Measurements from ENCODE around the gene BTBD9. TPM values are rescaled to one million over a fixed set of nuclear protein-coding genes. Genes with fewer than 3 reads are reported as not detected.

BTBD9 gene
- total and polyA plus RNA-seq, 2 donors (not counting 3 experiments of a cell fraction or from before 2014, with no cell fraction given) = 4.9 to 15.0 TPM

DNA sequence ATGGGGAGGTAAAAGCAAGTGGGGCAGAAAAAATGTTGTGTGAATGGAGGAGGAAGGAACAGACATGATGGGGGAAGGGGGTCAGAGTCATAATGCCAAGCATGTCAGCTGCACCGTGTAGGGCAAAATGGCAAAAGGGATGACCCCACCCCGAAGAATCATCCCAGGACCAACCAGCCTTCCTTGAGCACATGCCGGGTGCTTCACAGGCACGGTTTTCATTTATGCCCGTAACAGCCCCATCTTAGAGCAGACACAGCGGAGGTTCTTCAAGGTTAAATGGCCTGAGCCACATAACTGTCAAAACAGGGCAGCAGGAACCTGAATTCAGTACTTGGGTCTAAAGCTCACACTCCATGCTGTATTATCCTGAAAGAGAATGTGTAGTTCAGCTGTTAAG is 498.0 kb downstream of the BTBD9 start:
- DNase-seq (ENCODE audit: low read depth, low spot score) = no peak
- FAIRE-seq = no peak
- H3K9me1 ChIP-seq (replicated peaks; ENCODE audit: control insufficient read depth, extremely low read depth, insufficient read depth, low read length) = no peaks in the 10 kb centered on the region
- dilution Hi-C loops (cut with MboI; ENCODE audit: extremely low pct_ligation_motif_present, low sequenced_read_pairs) (no loop called here), intact Hi-C loops (cut with micrococcal nuclease) (no loop called here)
- H3K79me2 ChIP-seq (ENCODE audit: control insufficient read depth, insufficient read depth, low read length) = peaks cover 4% of the 10 kb centered on the region
- H2AFZ ChIP-seq (ENCODE audit: low read depth, low read length) = no peak overlapping the region
- BruUV-seq (replicated peaks) = no TSS peak
- no peaks in the 10 kb centered on the region for H3K4me1 ChIP-seq (ENCODE audit: control insufficient read depth, extremely low read depth, insufficient read depth, low read length)
- H3K4me2 ChIP-seq (ENCODE audit: insufficient read depth, low read length) = no peak overlapping the region
- H4K20me1 ChIP-seq (replicated peaks; ENCODE audit: control insufficient read depth, extremely low read depth, insufficient read depth, low read length) = no peaks in the 10 kb centered on the region
- CTCF ChIA-PET = interaction anchor here (1.2 kb wide), 1 partner anchor 352 kb away, joined by 5 read pairs; no protein-coding TSS in a partner anchor
- TF ChIP-seq, protein P1, sequence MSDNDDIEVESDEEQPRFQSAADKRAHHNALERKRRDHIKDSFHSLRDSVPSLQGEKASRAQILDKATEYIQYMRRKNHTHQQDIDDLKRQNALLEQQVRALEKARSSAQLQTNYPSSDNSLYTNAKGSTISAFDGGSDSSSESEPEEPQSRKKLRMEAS (IDR thresholded peaks at IDR 0.05; ENCODE audit: insufficient read depth, insufficient read length) = no peak
- TF ChIP-seq EZH2 (IDR thresholded peaks at IDR 0.05; ENCODE audit: borderline replicate concordance, low read depth, low read length, severe bottlenecking) (no peak), POLR2A (IDR thresholded peaks at IDR 0.05; ENCODE audit: low read depth, low read length) (no peak), POLR2AphosphoS5 (IDR thresholded peaks at IDR 0.05; ENCODE audit: insufficient read depth, low read depth, low read length) (no peak), JUN (IDR thresholded peaks at IDR 0.05; ENCODE audit: borderline replicate concordance, insufficient read depth, insufficient read length, low read depth) (no peak)
- H3K27ac ChIP-seq (ENCODE audit: insufficient read depth, low read depth, low read length) = no peak overlapping the region
- H3K9ac ChIP-seq (replicated peaks; ENCODE audit: extremely low read depth, insufficient read depth, low read length) = no peak overlapping the region
- no peak overlapping the region for H3K4me3 ChIP-seq (replicated peaks in 1 of 3; ENCODE audit: insufficient read depth in 1 of 3, low read depth in 1 of 3, low read length in 3 of 3)
- H3K36me3 ChIP-seq (ENCODE audit: control insufficient read depth in 2 of 2, extremely low read depth in 1 of 2, insufficient read depth in 2 of 2, low read length in 2 of 2) = peaks cover 0 to 2% of the 10 kb centered on the region in 2 experiments
- H3K9me3 ChIP-seq (replicated peaks; ENCODE audit: control insufficient read depth, insufficient read depth, low read length) = no peaks in the 10 kb centered on the region
- no peaks in the 10 kb centered on the region for H3K27me3 ChIP-seq (ENCODE audit: control insufficient read depth in 2 of 2, insufficient read depth in 2 of 2, low read length in 2 of 2)
- POLR2A ChIA-PET = no interaction called here

DNA sequence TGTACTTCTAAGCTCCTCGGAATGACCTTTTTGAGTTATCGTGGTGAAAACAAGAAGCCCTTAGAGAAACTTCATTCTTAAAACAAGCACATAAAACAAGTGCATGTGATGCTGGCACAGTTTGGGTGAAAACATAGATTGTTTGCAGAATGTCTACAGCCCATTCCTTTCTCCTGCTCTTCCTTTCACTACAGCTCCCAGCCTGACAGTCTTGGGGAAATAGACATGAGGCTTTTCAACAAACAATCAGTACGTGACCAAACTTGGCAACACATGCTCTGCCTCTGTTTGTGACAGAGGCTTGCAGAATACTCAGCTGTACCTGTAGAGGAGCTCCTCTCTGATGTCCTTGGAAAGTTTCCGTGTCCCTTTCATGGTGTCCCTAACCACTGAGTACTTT is 498.6 kb downstream of the BTBD9 start:
- no peaks in the 10 kb centered on the region for H3K4me1 ChIP-seq (ENCODE audit: control insufficient read depth, extremely low read depth, insufficient read depth, low read length)
- H3K27me3 ChIP-seq (ENCODE audit: control insufficient read depth in 2 of 2, insufficient read depth in 2 of 2, low read length in 2 of 2) = no peaks in the 10 kb centered on the region
- H2AFZ ChIP-seq (ENCODE audit: low read depth, low read length) = no peak overlapping the region
- H3K9me3 ChIP-seq (replicated peaks; ENCODE audit: control insufficient read depth, insufficient read depth, low read length) = no peaks in the 10 kb centered on the region
- no peak overlapping the region for H3K4me2 ChIP-seq (ENCODE audit: insufficient read depth, low read length)
- TF ChIP-seq GATA2 (IDR thresholded peaks at IDR 0.05; ENCODE audit: insufficient read depth, insufficient read length, low read depth, low read length) (no peak), JUN (IDR thresholded peaks at IDR 0.05; ENCODE audit: borderline replicate concordance, insufficient read depth, insufficient read length, low read depth) (no peak)
- TF ChIP-seq, protein P1 (IDR thresholded peaks at IDR 0.05; ENCODE audit: insufficient read depth, insufficient read length) = no peak
- BruUV-seq (replicated peaks) = no TSS peak
- POLR2A ChIA-PET = no interaction called here
- FAIRE-seq = no peak
- no peaks in the 10 kb centered on the region for H4K20me1 ChIP-seq (replicated peaks; ENCODE audit: control insufficient read depth, extremely low read depth, insufficient read depth, low read length)
- H3K79me2 ChIP-seq (ENCODE audit: control insufficient read depth, insufficient read depth, low read length) = peaks cover 2% of the 10 kb centered on the region
- H3K27ac ChIP-seq (ENCODE audit: insufficient read depth, low read depth, low read length) = no peak overlapping the region
- CTCF ChIA-PET = interaction anchor here (1.2 kb wide), 1 partner anchor 353 kb away, joined by 5 read pairs; no protein-coding TSS in a partner anchor
- H3K36me3 ChIP-seq (ENCODE audit: control insufficient read depth in 2 of 2, extremely low read depth in 1 of 2, insufficient read depth in 2 of 2, low read length in 2 of 2) = peaks cover 0 to 2% of the 10 kb centered on the region in 2 experiments
- dilution Hi-C loops (cut with MboI; ENCODE audit: extremely low pct_ligation_motif_present, low sequenced_read_pairs) = no loop called here
- intact Hi-C loops (cut with micrococcal nuclease) = no loop called here
- no peak overlapping the region for H3K4me3 ChIP-seq (replicated peaks in 1 of 3; ENCODE audit: insufficient read depth in 1 of 3, low read depth in 1 of 3, low read length in 3 of 3)
- no peaks in the 10 kb centered on the region for H3K9me1 ChIP-seq (replicated peaks; ENCODE audit: control insufficient read depth, extremely low read depth, insufficient read depth, low read length)
- no peak for DNase-seq (ENCODE audit: low read depth, low spot score)
- no peak overlapping the region for H3K9ac ChIP-seq (replicated peaks; ENCODE audit: extremely low read depth, insufficient read depth, low read length)

All from endothelial cell of umbilical vein (primary cell).